ENCODE measurements around the gene FZD1. TPM values are rescaled to one million over a fixed set of nuclear protein-coding genes. Genes with fewer than 3 reads are reported as not detected.

FZD1 gene
- total and polyA plus RNA-seq, 2 experiments from 2014 or later = 0.34 to 1.4 TPM

GRCh38 chr7:91248996-91249395, 15.2 kb upstream of the FZD1 start (continued):
- TF ChIP-seq JUNB (IDR thresholded peaks at IDR 0.05; ENCODE audit: unreplicated experiment) (no peak), ZNF114 (CRISPR knock-in tag; IDR thresholded peaks at IDR 0.05) (no peak)

DNA sequence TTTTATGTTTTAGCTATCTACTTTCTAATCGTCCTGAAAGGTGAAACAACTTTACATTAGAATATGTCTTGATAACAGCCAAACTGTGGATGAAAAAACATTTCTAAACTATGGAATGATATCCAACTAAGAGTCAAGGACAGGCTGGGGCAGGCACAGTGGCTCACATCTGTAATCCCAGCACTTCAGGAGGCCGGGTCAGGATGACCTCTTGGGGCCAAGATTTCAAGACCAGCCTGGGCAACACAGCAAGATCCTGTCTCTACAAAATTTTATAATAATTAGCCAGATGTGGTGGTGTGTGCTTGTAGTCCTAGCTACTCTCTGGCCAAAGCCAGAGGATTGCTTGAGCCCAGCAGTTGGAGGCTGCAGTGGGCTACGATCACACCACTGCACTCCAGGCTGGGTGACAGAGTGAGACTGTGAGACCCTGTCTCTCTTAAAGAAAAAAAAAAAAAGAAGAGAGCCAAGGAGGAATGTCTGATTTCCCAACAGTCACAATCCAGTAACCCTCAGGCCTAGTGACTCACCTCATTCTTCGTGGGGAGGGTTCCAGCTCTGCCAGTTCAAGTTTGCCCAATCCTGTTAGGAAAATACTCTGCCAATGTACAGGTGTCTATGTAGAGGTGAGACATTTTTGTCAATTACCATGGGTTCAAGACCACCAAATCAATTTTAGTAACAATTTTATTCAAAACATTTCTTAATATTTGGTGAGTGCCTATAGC, 14.6 kb upstream of the FZD1 start:
- H3K4me1 Mint-ChIP-seq = no peaks in the 10 kb centered on the region
- Histone ChIP-seq H3F3A (replicated peaks; ENCODE audit: low read depth) (no peaks in the 10 kb centered on the region), H3K4me2 (no peak overlapping the region), H3K4me1 (ENCODE audit: insufficient read depth) (no peaks in the 10 kb centered on the region), H3K27ac (ENCODE audit: low read depth) (no peak overlapping the region), H3K9me2 (ENCODE audit: insufficient read depth) (peaks cover 11% of the 10 kb centered on the region; the same call in 1 of the 2 replicates), H3K4me3 (no peak overlapping the region), H3K79me2 (replicated peaks; ENCODE audit: insufficient read depth) (no peaks in the 10 kb centered on the region), H2AFZ (no peak overlapping the region), H4K20me1 (replicated peaks; ENCODE audit: insufficient read depth) (no peaks in the 10 kb centered on the region), H3K27me3 (ENCODE audit: insufficient read depth) (no peaks in the 10 kb centered on the region), H3K36me3 (ENCODE audit: insufficient read depth) (no peaks in the 10 kb centered on the region)
- peaks cover 9% of the 10 kb centered on the region for H3K27me3 Mint-ChIP-seq (ENCODE audit: insufficient read depth, low read depth, poor library complexity)
- no peak for TF ChIP-seq CREB1 (CRISPR knock-in tag; IDR thresholded peaks at IDR 0.05; ENCODE audit: low read depth)
- no peak for TF ChIP-seq ZNF331 (CRISPR knock-in tag; IDR thresholded peaks at IDR 0.05; ENCODE audit: low read depth)
- no peak for TF ChIP-seq ZNF114 (CRISPR knock-in tag; IDR thresholded peaks at IDR 0.05)
- TF ChIP-seq, protein P1, sequence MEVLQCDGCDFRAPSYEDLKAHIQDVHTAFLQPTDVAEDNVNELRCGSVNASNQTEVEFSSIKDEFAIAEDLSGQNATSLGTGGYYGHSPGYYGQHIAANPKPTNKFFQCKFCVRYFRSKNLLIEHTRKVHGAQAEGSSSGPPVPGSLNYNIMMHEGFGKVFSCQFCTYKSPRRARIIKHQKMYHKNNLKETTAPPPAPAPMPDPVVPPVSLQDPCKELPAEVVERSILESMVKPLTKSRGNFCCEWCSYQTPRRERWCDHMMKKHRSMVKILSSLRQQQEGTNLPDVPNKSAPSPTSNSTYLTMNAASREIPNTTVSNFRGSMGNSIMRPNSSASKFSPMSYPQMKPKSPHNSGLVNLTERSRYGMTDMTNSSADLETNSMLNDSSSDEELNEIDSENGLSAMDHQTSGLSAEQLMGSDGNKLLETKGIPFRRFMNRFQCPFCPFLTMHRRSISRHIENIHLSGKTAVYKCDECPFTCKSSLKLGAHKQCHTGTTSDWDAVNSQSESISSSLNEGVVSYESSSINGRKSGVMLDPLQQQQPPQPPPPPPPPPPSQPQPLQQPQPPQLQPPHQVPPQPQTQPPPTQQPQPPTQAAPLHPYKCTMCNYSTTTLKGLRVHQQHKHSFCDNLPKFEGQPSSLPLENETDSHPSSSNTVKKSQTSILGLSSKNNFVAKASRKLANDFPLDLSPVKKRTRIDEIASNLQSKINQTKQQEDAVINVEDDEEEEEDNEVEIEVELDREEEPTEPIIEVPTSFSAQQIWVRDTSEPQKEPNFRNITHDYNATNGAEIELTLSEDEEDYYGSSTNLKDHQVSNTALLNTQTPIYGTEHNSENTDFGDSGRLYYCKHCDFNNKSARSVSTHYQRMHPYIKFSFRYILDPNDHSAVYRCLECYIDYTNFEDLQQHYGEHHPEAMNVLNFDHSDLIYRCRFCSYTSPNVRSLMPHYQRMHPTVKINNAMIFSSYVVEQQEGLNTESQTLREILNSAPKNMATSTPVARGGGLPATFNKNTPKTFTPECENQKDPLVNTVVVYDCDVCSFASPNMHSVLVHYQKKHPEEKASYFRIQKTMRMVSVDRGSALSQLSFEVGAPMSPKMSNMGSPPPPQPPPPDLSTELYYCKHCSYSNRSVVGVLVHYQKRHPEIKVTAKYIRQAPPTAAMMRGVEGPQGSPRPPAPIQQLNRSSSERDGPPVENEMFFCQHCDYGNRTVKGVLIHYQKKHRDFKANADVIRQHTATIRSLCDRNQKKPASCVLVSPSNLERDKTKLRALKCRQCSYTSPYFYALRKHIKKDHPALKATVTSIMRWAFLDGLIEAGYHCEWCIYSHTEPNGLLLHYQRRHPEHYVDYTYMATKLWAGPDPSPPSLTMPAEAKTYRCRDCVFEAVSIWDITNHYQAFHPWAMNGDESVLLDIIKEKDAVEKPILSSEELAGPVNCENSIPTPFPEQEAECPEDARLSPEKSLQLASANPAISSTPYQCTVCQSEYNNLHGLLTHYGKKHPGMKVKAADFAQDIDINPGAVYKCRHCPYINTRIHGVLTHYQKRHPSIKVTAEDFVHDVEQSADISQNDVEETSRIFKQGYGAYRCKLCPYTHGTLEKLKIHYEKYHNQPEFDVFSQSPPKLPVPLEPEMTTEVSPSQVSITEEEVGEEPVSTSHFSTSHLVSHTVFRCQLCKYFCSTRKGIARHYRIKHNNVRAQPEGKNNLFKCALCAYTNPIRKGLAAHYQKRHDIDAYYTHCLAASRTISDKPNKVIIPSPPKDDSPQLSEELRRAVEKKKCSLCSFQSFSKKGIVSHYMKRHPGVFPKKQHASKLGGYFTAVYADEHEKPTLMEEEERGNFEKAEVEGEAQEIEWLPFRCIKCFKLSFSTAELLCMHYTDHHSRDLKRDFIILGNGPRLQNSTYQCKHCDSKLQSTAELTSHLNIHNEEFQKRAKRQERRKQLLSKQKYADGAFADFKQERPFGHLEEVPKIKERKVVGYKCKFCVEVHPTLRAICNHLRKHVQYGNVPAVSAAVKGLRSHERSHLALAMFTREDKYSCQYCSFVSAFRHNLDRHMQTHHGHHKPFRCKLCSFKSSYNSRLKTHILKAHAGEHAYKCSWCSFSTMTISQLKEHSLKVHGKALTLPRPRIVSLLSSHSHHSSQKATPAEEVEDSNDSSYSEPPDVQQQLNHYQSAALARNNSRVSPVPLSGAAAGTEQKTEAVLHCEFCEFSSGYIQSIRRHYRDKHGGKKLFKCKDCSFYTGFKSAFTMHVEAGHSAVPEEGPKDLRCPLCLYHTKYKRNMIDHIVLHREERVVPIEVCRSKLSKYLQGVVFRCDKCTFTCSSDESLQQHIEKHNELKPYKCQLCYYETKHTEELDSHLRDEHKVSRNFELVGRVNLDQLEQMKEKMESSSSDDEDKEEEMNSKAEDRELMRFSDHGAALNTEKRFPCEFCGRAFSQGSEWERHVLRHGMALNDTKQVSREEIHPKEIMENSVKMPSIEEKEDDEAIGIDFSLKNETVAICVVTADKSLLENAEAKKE (CRISPR knock-in tag; IDR thresholded peaks at IDR 0.05) = no peak
- ATAC-seq (no peak), DNase-seq (ENCODE audit: low spot score) (no peak)
- no peak overlapping the region for H3K27ac Mint-ChIP-seq
- H3K4me3 Mint-ChIP-seq = no peak overlapping the region
- no peaks in the 10 kb centered on the region for H3K9me3 Mint-ChIP-seq
- no peaks in the 10 kb centered on the region; the same call in 2 of the 3 replicates for H3K36me3 Mint-ChIP-seq (ENCODE audit: low read depth)
